Measurements from ENCODE around the gene CCDC61. TPM values are rescaled to one million over a fixed set of nuclear protein-coding genes. Genes with fewer than 3 reads are reported as not detected.

Gene CCDC61
- total RNA-seq, 1 donor from 2014 or later, result 24.1 TPM

- DNase-seq (ENCODE audit: low spot score), result no peak
Measured at GRCh38 chr19:46040125-46040524, 44.9 kb downstream of the CCDC61 start.

GRCh38 chr19:46040952-46041500 lies 45.8 kb downstream of the CCDC61 start, which contains the start of gene IGFL4:
IGFL4 (minus strand) TSS chr19:46041002; CDS start chr19:46040962, 40 bp downstream.
- DNase-seq (ENCODE audit: low spot score), result no peak

- DNase-seq (ENCODE audit: low spot score), result no peak
Measured at GRCh38 chr19:46042252-46042883, 47.1 kb downstream of the CCDC61 start.

DNA sequence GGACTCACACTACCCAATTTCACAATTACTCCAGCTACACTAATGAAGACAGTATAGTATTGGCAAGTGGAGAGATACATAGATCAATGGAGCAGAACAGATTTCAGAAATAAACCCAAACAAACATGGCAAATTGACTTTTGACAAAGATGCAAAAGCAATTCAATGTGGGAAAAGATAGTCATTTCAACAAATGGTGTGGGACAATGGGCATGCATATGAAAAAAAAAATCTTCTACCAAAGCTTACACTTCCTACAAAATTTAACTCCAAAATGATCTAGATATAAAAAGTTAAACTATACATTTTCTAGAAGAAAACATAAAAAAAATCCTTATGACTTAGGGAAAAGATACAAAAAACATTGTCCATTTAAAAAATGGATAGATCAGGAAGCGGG lies 48.3 kb downstream of the CCDC61 start:
- no peak for DNase-seq (ENCODE audit: low spot score)

DNA sequence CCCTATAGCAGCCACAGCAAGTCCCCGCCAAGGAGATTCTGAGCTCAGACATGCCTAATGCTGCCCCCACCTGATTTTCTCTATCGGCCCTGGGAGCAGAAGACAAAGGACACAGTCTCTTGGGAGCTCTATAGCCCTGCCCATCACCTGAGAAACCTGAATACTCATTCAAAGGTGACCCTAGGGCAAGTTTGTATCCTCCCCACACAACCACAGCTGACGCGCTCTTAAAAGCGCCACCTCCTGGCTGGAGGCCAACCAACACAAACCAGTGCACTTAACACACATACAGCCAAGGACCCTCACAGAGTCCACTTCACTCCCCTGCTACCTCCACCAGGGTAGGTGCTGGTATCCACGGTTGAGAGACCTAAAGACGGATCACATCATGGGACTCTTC lies 54.3 kb downstream of the CCDC61 start:
- no peak for DNase-seq (ENCODE audit: low spot score)

GRCh38 chr19:46052896-46053295 lies 57.6 kb downstream of the CCDC61 start:
- no peak for DNase-seq (ENCODE audit: low spot score)

- no peak for DNase-seq (ENCODE audit: low spot score)
Measured at GRCh38 chr19:46056536-46056935, 61.3 kb downstream of the CCDC61 start.

GRCh38 chr19:46058778-46059177 lies 63.5 kb downstream of the CCDC61 start:
- DNase-seq (ENCODE audit: low spot score), result no peak

GRCh38 chr19:46060012-46060411 lies 64.7 kb downstream of the CCDC61 start:
- no peak for DNase-seq (ENCODE audit: low spot score)

GRCh38 chr19:46063201-46063600 lies 67.9 kb downstream of the CCDC61 start:
- DNase-seq (ENCODE audit: low spot score), result no peak

DNA sequence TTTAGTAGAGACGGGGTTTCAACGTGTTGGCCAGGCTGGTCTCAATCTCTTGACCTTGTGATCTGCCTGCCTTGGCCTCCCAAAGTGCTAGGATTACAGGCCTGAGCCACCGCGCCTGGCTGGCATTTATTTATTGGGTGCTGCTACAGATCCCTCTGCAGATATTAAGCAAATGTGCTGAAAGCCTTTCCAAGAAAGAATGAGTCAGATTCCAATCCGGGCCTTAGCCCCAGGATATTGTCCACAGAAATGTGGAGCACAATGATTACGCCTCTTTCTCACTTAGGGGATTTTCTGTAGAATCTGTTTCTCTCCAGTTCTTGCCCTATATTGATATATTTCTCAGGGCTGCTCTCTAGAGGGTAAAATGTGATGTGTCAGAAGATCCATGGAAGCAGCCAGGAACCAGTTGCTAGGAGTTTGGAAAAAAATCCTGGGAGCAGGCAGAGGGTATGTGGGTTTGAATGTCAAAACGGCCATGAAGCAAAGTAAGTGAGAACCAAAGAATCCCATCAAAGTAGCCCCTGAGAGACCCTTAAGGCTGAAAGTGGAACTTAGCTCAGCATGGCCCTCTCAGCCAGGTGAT lies 70.3 kb downstream of the CCDC61 start:
- no peak for DNase-seq (ENCODE audit: low spot score)

GRCh38 chr19:46066471-46066870 lies 71.2 kb downstream of the CCDC61 start:
- no peak for DNase-seq (ENCODE audit: low spot score)

GRCh38 chr19:46067691-46068090 lies 72.4 kb downstream of the CCDC61 start:
- DNase-seq (ENCODE audit: low spot score), result no peak

Other genes with a start within 250 kb of the CCDC61 start
- gene SIX5, start 226.2 kb upstream of the CCDC61 start, total RNA-seq, result 29.6 TPM
- 163 TPM for gene DMPK, start 213.0 kb upstream of the CCDC61 start, total RNA-seq
- 66.0 TPM for gene DMWD, start 202.6 kb upstream of the CCDC61 start, total RNA-seq
- 0.09 TPM for gene RSPH6A, start 180.2 kb upstream of the CCDC61 start, total RNA-seq
- 72.6 TPM for gene SYMPK, start 132.3 kb upstream of the CCDC61 start, total RNA-seq
- gene FOXA3, start 131.1 kb upstream of the CCDC61 start, total RNA-seq, result 10.1 TPM
- 44.4 TPM for gene IRF2BP1, start 109.3 kb upstream of the CCDC61 start, total RNA-seq
- 13.0 TPM for gene MYPOP, start 92.9 kb upstream of the CCDC61 start, total RNA-seq
- gene NANOS2, start 80.7 kb upstream of the CCDC61 start, total RNA-seq, result not detected
- gene NOVA2, start 21.6 kb upstream of the CCDC61 start, total RNA-seq, result 3.1 TPM
- gene PGLYRP1, start 27.6 kb downstream of the CCDC61 start, total RNA-seq, result not detected
- gene IGFL4, start 45.5 kb downstream of the CCDC61 start, total RNA-seq, result not detected
- gene IGFL3, start 129.2 kb downstream of the CCDC61 start, total RNA-seq, result not detected
- gene IGFL2, start 152.8 kb downstream of the CCDC61 start, total RNA-seq, result not detected
- gene IGFL1, start 234.3 kb downstream of the CCDC61 start, total RNA-seq, result not detected

Measured in mucosa of gallbladder (tissue), 1 donor.